PC-9 (cell line): ENCODE data around the gene CCR5AS.

ENCODE experiments used
- CTCF ChIP-seq: fragments of 200-600 bp; sonication (generic); conservative IDR thresholded peaks from 2 replicates; pipeline ENCODE4 v1.6.1; 2017; ENCODE audit warnings: mixed run types, antibody characterized with exemption, mild to moderate bottlenecking, moderate library complexity
- EZH2 ChIP-seq: fragments of 200-600 bp; sonication (generic); IDR thresholded peaks from 2 replicates; pipeline ENCODE4 v1.8.0; 2017; ENCODE audit warnings: antibody characterized with exemption, low read depth

DNA sequence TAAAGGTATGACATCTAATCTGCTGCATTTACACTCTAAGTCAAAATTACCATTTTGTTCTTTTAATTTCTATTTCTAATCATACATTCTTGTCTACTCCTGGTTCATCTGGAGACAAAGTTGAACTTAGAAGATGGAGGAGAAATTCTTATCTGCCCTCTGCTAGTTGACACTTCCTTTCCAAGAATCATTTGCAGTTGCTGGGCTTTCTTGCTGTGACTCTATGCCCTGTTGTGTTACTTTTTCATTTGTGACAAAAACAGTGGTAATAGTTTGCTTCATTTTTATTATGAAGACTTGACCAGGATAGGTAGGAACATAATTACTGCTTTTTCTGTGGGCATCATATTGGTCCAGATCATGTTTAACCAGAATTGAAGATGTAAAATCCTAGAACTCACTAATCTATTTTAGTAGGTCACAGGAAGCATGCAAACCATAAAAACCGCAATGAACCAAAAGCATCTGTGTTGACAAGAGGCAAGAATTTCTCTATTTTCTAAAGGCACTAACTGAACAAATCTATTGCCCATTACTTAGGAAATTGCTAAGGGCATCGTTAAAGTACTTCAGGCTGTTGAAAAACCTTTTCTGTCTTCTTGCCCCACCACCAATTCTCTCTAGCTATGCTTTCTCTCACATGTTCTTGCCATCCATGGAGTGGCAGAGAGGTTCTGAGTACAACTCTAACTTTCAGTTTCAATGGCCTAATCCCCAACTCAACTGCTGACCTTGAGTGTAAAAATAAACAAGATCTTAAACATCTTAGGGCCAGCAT lies 57.2 kb downstream of the CCR5AS start:
- no peak for TF ChIP-seq CTCF
- TF ChIP-seq EZH2 = no peak
